ENCODE data around the gene TBC1D20.
A peak's percentile ranks its signal among the peaks of the same experiment; 100 is the strongest.

TBC1D20 gene

DNA sequence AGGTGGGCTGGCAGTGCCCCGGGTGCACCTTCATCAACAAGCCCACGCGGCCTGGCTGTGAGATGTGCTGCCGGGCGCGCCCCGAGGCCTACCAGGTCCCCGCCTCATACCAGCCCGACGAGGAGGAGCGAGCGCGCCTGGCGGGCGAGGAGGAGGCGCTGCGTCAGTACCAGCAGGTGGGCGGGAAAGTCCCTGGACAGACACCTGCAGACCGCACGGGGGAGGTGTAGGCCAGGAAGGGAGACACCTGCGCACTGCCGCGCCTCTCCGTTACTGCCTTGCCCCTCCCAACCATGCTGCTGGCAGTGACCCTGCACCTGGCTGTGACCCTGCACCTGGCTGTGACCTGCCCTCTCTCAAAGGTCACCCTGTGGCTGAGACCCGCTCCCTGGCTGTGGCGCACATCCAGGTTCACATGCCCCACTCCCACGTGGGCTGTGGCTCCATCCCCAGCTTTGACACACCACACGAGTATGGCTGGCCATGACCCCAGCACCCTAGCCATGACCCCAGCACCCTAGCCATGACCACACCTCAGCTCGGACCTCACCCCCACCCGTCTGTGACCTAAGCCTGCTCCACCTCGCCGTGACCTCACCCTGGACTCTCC is 42.7 kb downstream of the TBC1D20 start:
- no peak for DNase-seq (ENCODE audit: low read depth)

DNA sequence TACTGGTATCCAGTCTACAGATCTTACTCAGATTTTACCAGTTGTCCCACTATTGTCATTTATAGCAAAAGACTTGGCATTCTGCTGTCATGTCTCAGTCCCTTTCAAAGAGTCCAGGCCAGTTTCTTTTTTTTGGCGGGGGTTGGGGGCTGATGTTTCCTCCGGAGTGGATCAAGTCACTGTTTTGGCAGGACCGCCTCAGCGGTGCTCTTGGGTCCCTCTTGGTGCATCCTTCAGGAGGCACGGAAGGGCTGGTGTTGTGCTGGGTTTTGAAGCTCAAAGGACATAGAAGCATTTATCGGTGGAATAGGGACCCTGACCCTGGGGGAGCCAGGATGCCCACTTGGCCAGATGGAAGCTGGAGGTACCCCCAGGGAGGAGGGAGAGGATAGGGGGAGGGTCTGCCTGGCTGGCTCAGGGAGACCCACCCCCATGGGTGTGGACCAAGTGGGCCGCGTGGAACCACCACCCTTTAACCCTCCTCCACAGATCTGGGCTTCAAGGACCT is 43.4 kb downstream of the TBC1D20 start:
- no peak for DNase-seq (ENCODE audit: low read depth)

- DNase-seq (ENCODE audit: low read depth), result no peak
These were observed 44.5 kb downstream of the TBC1D20 start for GRCh38 chr20:417801-418342.

- no peak for DNase-seq (ENCODE audit: low read depth)
These were observed 45.2 kb downstream of the TBC1D20 start for GRCh38 chr20:416950-417800.

DNA sequence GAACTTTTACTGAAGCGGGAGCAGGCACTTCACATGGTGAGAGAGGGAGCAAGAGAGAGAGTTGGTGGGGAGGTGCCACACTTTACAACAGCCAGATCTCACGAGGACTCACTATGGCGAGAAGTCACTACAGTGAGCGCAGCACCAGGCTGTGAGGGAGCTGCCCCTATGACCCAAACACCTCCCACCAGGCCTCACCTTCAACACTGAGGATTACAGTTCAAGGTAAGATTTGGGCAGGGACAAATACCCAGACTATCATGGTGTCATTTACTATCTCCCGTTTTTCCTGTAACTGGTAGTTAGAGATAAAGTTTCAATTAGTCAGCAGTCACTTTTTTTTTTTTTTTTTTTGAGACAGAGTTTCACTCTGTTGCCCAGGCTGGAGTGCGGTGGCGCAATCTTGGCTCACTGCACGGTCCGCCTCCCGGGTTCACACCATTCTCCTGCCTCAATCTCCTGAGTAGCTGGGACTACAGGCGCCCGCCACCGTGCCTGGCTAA is 46.5 kb downstream of the TBC1D20 start:
- peak; percentile 35 for DNase-seq (ENCODE audit: low read depth)

GRCh38 chr20:414161-414560 is 48.2 kb downstream of the TBC1D20 start:
- DNase-seq (ENCODE audit: low read depth), result no peak

- no peak for DNase-seq (ENCODE audit: low read depth)
These were observed 50.3 kb downstream of the TBC1D20 start for GRCh38 chr20:412081-412480.

- no peak for DNase-seq (ENCODE audit: low read depth)
These were observed 52.4 kb downstream of the TBC1D20 start for GRCh38 chr20:409697-410559.

GRCh38 chr20:408843-409696 is 53.3 kb downstream of the TBC1D20 start:
- no peak for DNase-seq (ENCODE audit: low read depth)

DNA sequence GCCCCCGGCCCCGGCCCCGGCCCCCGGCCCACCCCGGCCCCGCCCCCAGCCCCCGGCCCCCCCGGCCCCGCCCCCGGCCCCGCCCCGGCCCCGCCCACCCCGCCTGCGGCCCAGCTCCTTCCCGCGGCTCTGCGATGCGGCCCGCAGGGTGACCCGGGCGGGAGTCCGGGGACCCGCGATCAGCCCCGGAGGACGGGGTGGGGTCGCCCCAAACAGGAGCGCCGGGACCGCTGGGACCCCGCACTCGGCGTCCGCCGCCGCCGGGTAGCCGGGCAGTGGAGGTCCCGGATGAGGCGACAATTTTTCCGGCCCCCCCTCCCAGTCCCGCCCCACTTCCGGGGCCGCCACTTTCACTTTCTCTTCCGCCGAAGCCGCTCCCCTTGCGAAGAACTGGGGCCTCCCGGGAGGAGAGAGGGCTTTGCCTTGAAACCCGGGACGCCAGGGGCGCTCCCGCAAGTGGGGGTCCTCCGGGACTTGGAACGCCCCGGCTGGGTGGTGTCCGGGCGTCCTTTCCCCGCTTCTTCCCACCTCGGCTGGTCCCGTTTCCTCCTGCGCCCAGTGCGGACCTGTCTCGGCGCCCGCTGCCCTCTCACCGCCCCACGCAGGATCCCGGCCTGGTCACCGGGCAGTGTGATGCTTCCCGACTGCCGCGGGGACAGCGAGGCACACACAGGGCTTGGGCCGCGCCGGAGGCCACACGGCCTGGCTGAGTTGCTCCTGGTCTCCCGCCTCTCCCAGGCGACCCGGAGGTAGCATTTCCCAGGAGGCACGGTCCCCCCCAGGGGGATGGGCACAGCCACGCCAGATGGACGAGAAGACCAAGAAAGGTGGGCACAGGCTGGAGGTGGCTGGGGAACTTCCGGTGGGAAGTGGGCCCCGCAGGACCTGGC is 54.1 kb downstream of the TBC1D20 start, which contains the start of gene RBCK1:
Gene RBCK1, plus strand, starts transcription at position 347 of the 890 bp plus-strand sequence. Its CDS starts 459 bp downstream, at position 806.
- peak; percentile 65 for DNase-seq (ENCODE audit: low read depth)

- DNase-seq (ENCODE audit: low read depth), result peak; percentile 73
These were observed 55.0 kb downstream of the TBC1D20 start for GRCh38 chr20:407133-407952.

GRCh38 chr20:406200-407132 is 55.9 kb downstream of the TBC1D20 start:
- DNase-seq (ENCODE audit: low read depth), result no peak

- no peak for DNase-seq (ENCODE audit: low read depth)
These were observed 58.2 kb downstream of the TBC1D20 start for GRCh38 chr20:404088-404487.

- DNase-seq (ENCODE audit: low read depth), result no peak
These were observed 58.8 kb downstream of the TBC1D20 start for GRCh38 chr20:403582-403957.

GRCh38 chr20:402898-403581 is 59.3 kb downstream of the TBC1D20 start:
- no peak for DNase-seq (ENCODE audit: low read depth)

DNA sequence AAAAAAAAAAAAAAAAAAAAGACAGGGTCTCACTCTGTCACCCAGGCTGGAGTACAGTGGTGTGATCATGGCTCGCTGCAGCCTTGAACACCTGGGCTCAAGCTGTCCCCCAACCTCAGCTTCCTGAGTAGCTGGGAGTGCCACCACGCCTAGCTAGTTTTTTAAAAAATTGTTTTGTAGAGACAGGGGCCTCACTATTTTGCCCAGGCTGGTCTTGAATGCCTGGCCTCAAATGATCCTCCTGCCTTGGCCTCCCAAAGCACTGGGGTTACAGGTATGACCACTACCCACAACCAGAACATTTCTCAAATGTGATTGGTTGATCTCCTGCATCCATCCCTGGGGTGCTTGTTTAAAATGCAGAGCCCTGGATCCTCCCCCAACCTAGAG is 59.8 kb downstream of the TBC1D20 start:
- DNase-seq (ENCODE audit: low read depth), result no peak

Data from amniotic epithelial cell (primary cell).